NCI-H2029 (cell line): ENCODE results near the gene PTRH2.

ENCODE experiments used
- DNase-seq: peaks from one replicate; lab custom pipeline; 2025; lab: John Stamatoyannopoulos, UW

The PTRH2 gene

GRCh38 chr17:59719526-59719925 lies 12.3 kb upstream of the PTRH2 start:
- no peak for DNase-seq

DNA sequence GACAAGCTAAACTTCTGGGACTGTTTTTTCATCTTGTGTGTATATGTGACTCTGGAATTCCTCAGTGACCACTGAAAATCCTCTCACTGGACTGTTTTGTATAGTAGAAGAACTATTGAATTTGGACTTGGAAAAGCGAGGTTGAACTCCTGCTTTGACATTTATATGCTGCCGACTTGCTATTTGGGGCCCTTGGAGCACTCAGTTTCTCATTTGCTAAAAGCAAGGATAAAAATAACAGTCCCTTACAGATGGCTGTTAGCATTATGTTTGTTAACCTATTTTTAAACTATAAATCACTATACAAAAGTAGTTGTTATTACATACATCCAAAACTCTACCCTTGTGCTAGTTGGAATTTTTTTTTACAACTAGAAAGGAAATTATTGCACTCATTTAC lies 9.2 kb upstream of the PTRH2 start:
- no peak for DNase-seq

DNA sequence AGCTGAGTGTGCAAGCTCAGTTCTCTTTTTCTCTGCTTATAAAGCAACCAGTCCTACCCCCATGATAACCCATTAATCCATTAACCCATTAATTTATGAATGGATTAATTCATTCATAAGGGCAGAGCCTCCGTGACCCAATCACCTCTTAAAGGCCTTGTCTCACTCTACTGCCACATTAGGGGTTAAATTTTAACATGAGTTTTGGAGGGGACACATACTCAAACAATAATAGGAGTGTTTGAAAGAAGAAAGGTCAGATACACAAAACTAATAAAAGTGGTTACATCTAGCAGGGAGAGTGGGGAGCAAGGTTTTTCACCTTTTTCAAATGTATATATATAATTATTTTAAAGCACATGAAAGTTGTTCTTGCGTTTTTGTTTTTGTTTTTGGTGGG lies 7.0 kb upstream of the PTRH2 start:
- no peak for DNase-seq

GRCh38 chr17:59712862-59713261 lies 5.6 kb upstream of the PTRH2 start:
- no peak for DNase-seq

DNA sequence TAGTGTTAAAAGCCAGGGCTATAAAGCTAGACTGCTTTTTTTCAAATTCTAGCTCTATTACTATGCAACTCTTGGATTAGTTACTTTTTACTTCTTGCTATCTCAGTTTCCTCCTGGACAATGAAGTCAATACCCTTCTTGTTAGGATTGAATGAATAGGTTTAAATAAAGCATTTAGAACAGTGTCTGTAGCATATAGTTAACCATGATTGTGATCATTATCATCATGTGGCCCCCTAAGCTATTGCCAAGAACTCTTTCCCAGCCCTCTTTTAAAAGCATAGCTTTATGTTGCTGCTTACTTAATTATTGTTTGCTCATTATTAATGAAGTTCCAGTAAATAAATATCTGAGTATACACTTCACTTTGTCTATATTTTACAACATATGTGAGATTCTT lies 4.7 kb upstream of the PTRH2 start:
- DNase-seq: no peak

GRCh38 chr17:59707971-59708430 lies 771 bp upstream of the PTRH2 start:
- DNase-seq: no peak

- DNase-seq: no peak
Measured at GRCh38 chr17:59702304-59702703, 4.9 kb downstream of the PTRH2 start.

DNA sequence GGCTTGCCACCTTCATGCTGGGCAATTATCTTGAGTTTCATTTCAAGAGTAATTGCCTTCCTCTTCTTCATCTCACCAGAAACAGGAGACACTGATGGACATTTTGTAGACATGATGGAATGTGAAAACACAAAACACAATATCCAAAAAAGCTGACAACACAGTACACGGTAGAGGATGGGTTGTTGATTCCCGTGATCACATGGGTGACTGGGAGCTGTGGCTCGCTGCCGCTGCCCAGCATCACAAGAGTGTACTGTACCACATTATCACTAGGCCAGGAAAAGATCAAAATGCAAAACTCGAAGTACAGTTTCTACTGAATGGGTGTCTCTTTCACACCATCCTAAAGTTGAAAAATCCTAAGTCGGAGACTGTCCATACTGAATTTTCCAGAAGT lies 7.4 kb downstream of the PTRH2 start:
- no peak for DNase-seq

DNA sequence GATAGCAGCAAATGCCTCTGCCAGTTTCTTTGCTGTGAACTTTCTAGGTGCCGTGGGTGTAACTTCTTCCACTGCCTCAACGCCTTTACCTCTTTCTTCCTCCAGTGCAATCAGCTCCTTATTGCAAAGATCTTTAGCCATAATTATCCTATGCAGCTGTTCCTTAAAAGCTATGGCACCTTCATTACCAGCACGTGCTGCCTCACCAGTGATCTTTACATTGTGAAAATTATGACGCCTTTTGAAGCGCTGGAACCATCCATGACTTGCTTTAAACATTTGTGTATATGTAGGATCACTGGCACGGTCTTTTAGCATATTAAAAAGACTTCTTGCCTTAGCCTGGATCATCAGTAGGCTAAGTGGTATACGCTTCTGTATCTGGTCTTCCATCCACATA lies 8.0 kb downstream of the PTRH2 start:
- no peak for DNase-seq

DNA sequence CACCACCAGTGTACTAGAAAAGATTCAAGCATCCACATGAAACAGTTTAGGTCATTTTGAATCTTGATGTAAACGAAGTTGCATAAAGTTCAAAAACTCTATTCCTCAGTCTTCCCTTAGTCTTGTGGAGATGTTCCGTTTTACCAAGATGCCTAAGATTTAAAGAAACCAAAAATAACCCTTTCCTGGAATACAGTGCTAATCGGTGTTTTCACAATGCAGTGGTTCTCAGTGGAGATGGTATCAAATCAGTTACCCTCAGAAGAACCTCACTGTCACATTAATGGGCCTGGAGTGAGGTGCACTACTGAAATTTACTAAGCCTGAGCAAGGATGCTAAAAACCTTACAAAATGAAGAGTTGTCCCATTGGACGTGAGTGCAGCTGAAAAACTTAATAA lies 9.1 kb downstream of the PTRH2 start:
- DNase-seq: no peak

DNA sequence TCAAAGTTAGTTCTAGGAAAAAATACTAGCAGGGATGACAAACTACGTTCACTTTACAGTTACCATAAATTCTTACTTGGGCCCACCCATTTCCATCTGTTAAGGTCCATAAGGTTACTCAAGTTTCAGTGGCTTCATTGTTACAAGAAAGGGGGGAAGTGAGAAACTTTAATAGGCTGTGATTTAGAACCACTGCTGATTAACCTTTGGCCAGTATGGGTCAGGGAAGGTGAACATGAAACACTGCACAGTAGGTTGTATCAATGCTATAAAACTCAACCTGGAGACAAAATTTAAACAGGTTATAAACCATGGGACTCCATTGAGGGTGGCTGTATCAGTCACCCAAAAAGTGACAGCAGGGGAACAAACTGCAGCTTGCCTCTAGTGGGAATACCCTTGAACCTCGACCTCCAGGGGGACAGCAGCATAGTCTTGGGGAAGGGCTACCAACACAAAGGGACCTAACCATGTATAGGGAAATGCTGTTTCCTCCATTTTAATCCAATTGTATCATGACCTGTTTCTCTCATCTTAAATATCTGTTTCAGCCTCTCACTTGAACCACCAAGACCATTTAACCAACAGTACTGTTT lies 10.4 kb downstream of the PTRH2 start:
- DNase-seq: no peak

- DNase-seq: no peak
Measured at GRCh38 chr17:59695945-59696681, 11.1 kb downstream of the PTRH2 start.

DNA sequence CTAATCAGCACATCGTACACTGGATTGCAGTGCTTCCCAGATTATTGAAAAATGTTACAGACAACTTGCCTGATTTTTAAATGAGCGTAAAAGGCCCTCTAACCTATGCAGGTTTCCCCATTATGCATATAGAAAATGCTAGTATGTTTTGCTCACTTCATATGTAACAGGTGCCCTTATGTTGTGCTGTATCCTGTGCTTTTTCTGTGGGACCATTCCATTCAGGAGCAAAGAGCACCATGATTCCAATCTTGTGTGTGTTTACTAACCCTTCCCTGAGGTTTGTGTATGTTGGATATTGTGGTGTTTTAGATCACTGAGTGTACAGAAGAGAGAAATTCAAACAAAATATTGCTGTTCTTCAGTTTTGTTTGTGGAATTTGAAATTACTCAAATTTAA lies 12.9 kb downstream of the PTRH2 start:
- no peak for DNase-seq

DNA sequence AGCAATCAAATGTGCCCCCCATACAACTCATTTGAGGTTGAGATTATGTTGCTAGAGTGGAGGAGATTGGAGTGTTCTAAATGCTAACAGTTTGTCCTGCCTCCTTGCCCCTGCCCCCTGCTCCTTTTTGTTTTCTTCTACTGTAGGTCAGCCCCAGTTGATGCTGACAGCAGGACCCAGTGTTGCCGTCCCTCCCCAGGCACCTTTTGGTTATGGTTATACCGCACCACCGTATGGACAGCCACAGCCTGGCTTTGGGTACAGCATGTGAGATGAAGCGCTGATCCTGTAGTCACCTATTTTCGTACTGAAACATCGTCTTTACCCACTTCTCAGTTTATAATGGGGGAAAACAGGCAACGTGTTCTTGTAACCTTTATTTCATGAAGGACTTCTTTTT lies 13.6 kb downstream of the PTRH2 start:
- no peak for DNase-seq

DNA sequence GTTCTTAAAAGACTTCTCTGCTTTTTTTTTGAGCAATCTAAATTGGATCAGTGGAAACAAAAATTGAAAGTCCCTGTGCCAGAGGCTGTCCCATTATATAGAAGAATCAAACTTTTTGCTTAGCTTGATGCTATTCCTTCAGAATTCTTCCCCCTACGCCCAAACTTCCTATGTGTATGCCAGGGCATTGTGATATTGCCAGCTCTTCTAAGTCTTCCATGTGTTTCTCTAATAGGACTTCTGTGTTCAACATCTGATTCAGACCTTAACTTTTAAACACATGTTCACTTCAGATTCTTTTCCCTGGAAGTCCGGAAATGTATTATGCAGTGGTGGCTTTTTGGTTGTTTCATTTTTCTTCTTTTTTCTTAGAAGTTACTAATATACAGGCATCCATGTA lies 18.7 kb downstream of the PTRH2 start:
- no peak for DNase-seq

DNA sequence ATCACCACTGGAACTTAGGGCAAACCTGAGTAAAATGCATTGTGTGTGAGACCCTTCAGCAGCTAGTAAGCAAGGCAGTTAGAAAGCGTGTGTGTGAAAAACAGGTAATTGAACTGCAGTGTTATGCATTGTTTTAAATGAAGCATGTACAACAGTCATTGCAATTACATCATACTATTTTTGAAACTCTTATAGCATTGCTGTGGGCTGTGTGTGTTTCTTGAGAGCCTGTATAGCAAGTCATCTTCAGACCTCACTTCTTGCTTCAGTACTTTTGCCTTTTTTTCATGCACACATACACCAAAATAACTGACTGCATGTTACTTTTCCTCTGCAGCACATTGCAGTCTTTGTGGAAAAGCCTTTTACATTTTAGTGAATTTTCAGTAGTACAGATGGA lies 19.2 kb downstream of the PTRH2 start:
- DNase-seq: no peak

DNA sequence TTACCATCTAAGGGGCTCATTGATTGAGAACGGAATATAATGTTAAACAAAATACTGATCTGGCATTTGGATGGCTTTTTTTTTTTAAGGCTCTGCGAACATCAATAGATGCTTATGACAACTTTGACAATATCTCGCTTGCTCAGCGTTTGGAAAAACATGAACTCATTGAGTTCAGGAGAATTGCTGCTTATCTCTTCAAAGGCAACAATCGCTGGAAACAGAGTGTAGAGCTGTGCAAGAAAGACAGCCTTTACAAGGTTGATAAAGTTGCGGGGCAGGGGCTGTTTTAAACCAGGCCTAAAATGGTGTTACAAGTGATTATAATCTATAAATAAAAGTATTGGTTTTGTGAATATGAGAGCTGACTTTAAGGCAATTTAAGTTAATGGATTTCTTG lies 22.3 kb downstream of the PTRH2 start:
- no peak for DNase-seq

DNA sequence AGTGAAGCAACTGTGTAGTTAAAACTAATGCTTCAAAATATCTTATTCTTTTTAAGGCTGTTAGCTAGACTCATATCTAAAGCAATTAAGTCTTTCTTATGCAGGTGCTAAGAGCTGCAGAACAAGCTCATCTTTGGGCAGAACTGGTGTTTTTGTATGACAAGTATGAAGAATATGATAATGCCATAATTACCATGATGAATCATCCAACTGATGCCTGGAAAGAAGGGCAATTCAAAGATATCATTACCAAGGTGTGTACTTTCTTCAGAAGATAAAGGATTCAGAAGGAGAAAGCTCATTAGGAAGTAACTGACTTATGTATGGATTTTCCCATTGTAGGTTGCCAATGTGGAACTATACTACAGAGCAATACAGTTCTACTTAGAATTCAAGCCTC lies 23.9 kb downstream of the PTRH2 start:
- no peak for DNase-seq

GRCh38 chr17:59680314-59680713 lies 26.9 kb downstream of the PTRH2 start:
- DNase-seq: no peak

GRCh38 chr17:59678918-59679317 lies 28.3 kb downstream of the PTRH2 start:
- DNase-seq: no peak

- no peak for DNase-seq
Measured at GRCh38 chr17:59676716-59677115, 30.5 kb downstream of the PTRH2 start.

DNA sequence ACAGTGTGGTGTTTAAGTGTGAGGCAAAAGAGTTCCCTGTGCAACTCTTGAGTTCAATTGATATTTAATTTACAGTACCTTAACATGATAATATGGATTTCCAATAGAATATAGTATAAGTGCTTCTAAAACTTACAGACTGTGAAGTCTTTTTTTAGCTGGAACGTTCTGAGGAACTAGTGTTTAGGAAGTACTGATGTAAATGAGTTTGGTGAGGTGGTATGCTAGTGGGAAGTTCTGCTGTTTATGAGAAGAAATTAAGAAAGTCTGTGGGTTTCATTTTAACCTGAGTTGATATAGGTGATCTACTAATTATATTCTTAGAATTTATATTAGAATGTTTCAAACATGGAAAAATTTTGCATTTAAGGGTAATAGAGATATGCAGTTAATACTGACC lies 32.0 kb downstream of the PTRH2 start:
- no peak for DNase-seq

DNA sequence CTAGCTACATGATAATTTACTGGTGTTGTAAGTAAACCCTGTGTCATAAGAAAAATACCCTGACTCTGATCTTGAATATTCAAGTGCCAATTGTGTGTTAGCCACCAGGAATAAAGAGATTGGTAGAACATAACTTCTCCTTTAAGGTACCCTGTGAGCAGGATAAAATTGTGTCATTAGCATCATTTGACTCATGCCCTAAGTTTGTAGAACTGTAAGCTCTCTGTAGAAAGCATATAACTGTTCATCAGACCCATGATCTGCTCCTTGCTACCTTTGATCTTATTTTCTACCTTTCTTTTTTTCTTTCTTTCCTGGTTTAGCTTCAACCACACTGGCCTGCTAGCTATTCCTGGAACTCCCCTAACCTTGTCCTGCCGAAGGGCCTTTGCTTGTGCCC lies 35.8 kb downstream of the PTRH2 start:
- no peak for DNase-seq

GRCh38 chr17:59669944-59670343 lies 37.3 kb downstream of the PTRH2 start:
- DNase-seq: no peak
